T-helper 2 cell (primary cell): ENCODE results near the gene CSTF3.
A peak's percentile ranks its signal among the peaks of the same experiment; 100 is the strongest.

ENCODE experiments used
- DNase-seq, 5 experiments: peaks; one replicate each; pipeline versions ENCODE4 v3.0.0 to v3.0.0-alpha.2; 2012 to 2022

Gene CSTF3

DNA sequence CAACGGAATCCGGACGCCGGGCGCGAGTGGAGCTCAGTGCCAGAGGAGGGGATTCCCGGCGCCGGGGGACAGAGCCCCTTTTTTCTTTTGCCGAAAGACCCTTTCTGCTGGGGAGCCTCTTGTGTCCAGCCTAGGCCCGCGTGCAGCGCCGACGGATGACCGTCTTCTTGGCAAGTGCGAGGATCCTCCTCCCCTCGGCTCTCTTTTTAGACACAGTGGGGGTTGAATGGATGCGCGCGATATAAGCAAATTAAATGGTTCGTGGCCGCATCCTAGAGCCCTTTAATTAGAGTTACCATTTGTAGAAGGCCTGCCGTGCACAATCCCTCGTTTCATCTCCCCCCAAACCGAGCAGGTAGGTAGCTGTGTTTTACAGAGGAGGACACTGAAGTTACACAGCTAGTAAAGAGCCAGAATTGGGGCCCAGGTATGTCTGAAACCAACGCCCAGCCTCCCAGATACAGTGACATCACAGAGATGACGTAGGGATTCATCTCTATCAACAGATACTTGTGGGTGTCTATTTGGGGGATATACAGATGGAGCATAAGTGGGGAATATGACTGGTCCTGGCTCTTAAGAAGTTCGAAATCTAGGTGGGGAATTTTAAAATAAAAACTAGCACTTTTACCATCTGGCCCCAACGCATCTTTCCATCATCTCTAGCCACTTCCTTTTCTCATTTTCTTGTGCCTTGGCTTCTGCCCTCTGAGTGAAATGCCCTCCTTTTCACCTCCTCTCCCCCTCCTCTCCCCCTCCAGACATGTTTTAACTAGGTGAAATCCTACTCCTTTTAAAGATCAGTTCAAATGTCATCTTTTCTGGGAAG is 121.0 kb downstream of the CSTF3 start:
- DNase-seq: peak in 4 of 5 experiments; percentile 9 to 76 (median 26)

DNA sequence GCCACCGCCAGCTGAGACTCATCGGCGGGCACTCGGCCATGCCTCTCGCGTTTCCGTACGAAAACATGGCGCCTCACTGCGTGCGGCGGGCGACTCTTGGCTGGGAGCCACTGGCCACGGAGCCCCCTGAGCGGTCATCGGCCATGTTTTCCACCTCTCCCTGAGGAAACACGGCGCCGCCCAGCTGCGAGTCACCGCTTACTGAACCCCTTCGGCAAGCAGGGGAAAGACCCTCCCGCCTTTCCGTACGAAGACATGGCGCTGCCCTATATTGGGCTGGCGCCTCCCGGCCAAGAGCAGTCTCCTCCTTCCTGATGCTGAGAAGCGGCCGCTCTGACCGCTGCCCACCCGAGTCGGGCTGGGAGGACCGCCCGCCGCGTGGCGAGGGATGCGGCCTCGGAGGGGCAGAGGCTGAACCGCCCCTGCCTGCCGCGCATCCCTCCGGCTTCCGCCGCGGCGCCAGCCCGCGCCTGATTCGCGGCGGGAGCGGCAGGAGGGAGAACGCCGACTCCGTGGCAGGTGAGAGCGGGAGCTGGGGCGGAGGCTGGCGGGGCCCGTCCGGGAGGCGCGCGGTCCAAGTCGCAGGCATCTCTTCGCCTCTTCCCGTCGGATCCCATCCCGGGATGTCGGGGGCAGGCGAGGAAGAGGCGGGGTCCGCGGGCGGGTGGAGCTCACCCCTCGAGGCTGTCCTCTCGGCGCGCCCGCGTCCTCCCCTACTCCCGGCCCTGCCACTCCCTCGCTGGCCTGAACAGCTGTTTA is 121.8 kb downstream of the CSTF3 start, which contains the start of gene TCP11L1:
Gene TCP11L1, plus strand, starts transcription at position 299 of the 759 bp plus-strand sequence. CDS start 4,202 bp downstream, outside the sequence.
- DNase-seq: peak; percentile 66 to 90 (median 74)

DNA sequence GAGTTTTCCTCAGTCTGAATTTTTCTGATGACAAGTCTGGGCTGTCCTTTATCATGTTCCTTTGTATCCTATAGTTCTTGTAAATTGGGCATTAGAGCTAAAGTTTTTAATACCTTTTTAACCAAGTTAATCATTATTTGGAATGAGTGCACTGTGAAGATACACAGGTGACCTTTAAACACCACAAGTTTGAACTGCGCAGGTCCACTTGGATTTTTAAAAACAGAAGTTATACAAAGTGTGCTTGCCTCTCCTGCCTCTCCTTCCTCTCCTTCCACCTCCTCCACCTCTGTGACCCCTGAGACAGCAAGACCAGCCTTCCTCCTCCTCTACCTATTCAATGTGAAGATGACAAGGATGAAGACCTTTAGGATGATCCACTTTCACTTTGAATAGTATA is 126.3 kb downstream of the CSTF3 start:
- no peak for DNase-seq
